Right lobe of liver (tissue), 6 donors: ENCODE data around the gene ELMO1. TPM values are rescaled to one million over a fixed set of nuclear protein-coding genes. Genes with fewer than 3 reads are reported as not detected.

Experiments
- ATAC-seq, 4 donors: fragments of 200-7000 bp; cut with Tn5 transposase; one replicate each; pipeline ENCODE4 v1.9.1; 2020; ENCODE audit warnings: mild to moderate bottlenecking in 4 of 4, moderate library complexity in 4 of 4
- DNase-seq, 3 donors: peaks; one replicate each; pipeline ENCODE4 v3.0.0-alpha.2; 2020
- H3K27ac ChIP-seq, 3 donors: fragments of 200-600 bp; one replicate each; pipeline ENCODE4 v1.8.0; 2022
- H3K27me3 ChIP-seq, 2 donors: fragments of 200-600 bp; one replicate each; pipeline ENCODE4 v1.8.0; 2022
- H3K36me3 ChIP-seq, 4 donors: fragments of 200-600 bp; sonication (generic) in 1 of 4; one replicate each; pipeline versions ENCODE4 v1.5.1 to v1.8.0; 2017 to 2022; ENCODE audit warnings: control low read depth in 1 of 4
- H3K4me1 ChIP-seq, 4 donors: fragments of 200-600 bp; sonication (generic) in 1 of 4; one replicate each; pipeline versions ENCODE4 v1.5.1 to v1.8.0; 2017 to 2022; ENCODE audit warnings: control low read depth in 1 of 4
- H3K4me3 ChIP-seq, 3 donors: fragments of 200-600 bp; one replicate each; pipeline ENCODE4 v1.8.0; 2022
- H3K9me3 ChIP-seq, 4 donors: fragments of 200-600 bp; sonication (generic) in 1 of 4; one replicate each; pipeline versions ENCODE4 v1.5.1 to v1.8.0; 2017 to 2022; ENCODE audit warnings: control low read depth in 1 of 4
- POLR2A ChIP-seq: fragments of 450-650 bp; IDR thresholded peaks from one replicate; pipeline ENCODE4 v1.6.1; 2017; ENCODE audit warnings: antibody characterized with exemption, mild to moderate bottlenecking
- WGBS: methylation state at CpG from one replicate; pipeline ENCODE4 v1.1.6; 2018; ENCODE audit warnings: low coverage, low lambda C conversion rate; ENCODE audit not compliant: insufficient coverage; ENCODE audit errors: missing lambda C conversion rate; 5-methylcytosine and 5-hydroxymethylcytosine counted together
- intact Hi-C, 2 donors: fragments of 100-400 bp; cut with DNase I; formaldehyde crosslinking; loops; one replicate each; pipeline versions ENCODE4 v1.11.2 to v1.14.1; 2022
- total RNA-seq, 6 experiments: library from RNA; depleted of rRNA in 2 of 6; stranded (reverse); fragments of >200 nt in 2 of 6; fragmentation: NEBNext Ultra II Directional in 3 of 6; extraction: Animal tissue kit (Norgen Biotek cat#: 25700) in 3 of 6; gene quantifications; one replicate each; pipeline versions ENCODE4 v1.1.0 to v1.2.4, GENCODE V29; 2016 to 2023
- TF ChIP-seq, protein P1 (sequence below), 4 donors: fragments of 200-600 bp in 3 of 4; fragments of 450-650 bp in 1 of 4; IDR thresholded peaks; one replicate each; pipeline versions ENCODE4 v1.5.1 to v1.8.0; 2016 to 2022; ENCODE audit warnings: antibody characterized with exemption in 4 of 4, mild to moderate bottlenecking in 2 of 4
- donor health status: DM: no; HTN: yes; CAD: no.
- donor health status: DM: no; HTN: no; CAD: no.
- donor health status: DM: no; HTN: no; CAD: no.
- donor health status: DM: no; HTN: yes; CAD: no.
- donor health status: DM: no; HTN: yes; CAD: no.

ELMO1 gene
- total RNA-seq, 6 experiments from 2014 or later = 18.4 to 55.4 (median 25.1) TPM

DNA sequence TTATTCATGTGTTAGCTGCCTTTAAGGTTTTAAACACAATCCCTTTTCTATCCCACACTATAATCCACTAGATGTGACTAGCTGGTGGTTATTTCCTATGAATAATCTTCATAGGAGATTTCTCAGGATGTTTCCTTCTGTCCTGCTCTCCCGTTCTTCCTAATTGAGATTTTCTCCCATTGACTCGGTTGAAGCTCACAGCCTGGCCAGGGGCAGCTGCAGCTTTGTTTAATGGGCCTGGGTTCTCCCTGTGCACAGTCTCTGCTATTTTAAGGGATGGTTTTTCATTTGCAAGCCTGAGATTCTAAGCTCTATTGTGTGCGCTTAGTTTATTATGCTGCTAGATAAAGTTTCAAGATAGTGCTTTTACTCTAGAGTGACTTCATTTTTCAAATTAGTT, 441.0 kb downstream of the ELMO1 start:
- 93% methylated on average over 3 of the region's 3 CpGs for WGBS
- intact Hi-C loops = no loop called here
- no peaks in the 10 kb centered on the region for H3K9me3 ChIP-seq
- H3K4me3 ChIP-seq = no peak overlapping the region
- ATAC-seq = no peak
- no peak overlapping the region for H3K27ac ChIP-seq
- no peaks in the 10 kb centered on the region for H3K27me3 ChIP-seq
- no peak for DNase-seq
- peaks cover 0 to 7% (median 3%) of the 10 kb centered on the region in 4 donors for H3K36me3 ChIP-seq
- peaks cover 0 to 5% (median 0%) of the 10 kb centered on the region in 4 donors for H3K4me1 ChIP-seq
- TF ChIP-seq, protein P1, sequence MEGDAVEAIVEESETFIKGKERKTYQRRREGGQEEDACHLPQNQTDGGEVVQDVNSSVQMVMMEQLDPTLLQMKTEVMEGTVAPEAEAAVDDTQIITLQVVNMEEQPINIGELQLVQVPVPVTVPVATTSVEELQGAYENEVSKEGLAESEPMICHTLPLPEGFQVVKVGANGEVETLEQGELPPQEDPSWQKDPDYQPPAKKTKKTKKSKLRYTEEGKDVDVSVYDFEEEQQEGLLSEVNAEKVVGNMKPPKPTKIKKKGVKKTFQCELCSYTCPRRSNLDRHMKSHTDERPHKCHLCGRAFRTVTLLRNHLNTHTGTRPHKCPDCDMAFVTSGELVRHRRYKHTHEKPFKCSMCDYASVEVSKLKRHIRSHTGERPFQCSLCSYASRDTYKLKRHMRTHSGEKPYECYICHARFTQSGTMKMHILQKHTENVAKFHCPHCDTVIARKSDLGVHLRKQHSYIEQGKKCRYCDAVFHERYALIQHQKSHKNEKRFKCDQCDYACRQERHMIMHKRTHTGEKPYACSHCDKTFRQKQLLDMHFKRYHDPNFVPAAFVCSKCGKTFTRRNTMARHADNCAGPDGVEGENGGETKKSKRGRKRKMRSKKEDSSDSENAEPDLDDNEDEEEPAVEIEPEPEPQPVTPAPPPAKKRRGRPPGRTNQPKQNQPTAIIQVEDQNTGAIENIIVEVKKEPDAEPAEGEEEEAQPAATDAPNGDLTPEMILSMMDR (IDR thresholded peaks at IDR 0.05) = no peak
- no peak for TF ChIP-seq POLR2A

DNA sequence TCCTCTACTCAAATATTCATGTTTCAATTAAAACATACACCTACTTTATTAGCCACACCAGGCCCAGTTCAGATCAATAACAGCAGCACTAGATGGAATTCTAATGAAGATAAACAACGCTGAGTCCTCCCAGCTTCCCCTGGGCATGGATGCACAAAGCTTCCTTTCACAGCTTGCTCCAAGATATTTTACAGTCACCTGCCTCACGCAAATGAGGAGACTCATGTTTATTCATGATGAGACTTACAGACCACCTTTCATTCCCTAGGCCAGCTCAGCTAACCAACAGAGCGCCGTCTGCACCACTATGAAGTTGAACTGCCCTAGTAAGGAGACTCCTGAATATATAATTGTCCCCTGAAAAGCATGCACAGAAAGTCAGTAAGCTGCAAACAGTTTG, 441.4 kb downstream of the ELMO1 start:
- Histone ChIP-seq H3K27me3 (no peaks in the 10 kb centered on the region), H3K4me3 (no peak overlapping the region), H3K9me3 (no peaks in the 10 kb centered on the region), H3K4me1 (peaks cover 0 to 5% (median 0%) of the 10 kb centered on the region in 4 donors), H3K36me3 (peaks cover 0 to 4% (median under 1%) of the 10 kb centered on the region in 4 donors), H3K27ac (no peak overlapping the region)
- WGBS = 76% methylated on average over 4 of the region's 4 CpGs
- DNase-seq (no peak), ATAC-seq (no peak)
- intact Hi-C loops = no loop called here
- no peak for TF ChIP-seq POLR2A
- TF ChIP-seq, protein P1 (IDR thresholded peaks at IDR 0.05) = no peak

DNA sequence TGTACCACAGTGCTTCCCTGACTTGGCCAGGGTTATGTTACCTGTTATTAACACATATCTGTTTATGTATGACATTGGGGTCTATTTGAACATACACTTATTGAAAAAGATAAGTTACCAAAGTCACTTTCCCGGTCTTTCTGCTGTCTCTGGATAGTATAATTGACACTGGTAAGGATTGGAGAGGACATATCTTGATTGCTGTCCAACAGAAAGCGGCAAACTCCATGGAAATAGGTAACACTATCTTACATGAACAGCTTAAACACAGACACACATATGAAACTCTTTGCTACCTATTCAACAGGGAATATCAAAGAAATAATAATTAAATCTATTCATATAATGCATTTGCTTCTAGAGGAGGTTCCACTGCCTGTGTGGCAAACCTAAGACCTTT, 441.9 kb downstream of the ELMO1 start:
- ATAC-seq (no peak), DNase-seq (no peak)
- Histone ChIP-seq H3K4me1 (peaks cover 0 to 5% (median 0%) of the 10 kb centered on the region in 4 donors), H3K9me3 (no peaks in the 10 kb centered on the region), H3K27me3 (no peaks in the 10 kb centered on the region), H3K36me3 (no peaks in the 10 kb centered on the region), H3K4me3 (no peak overlapping the region), H3K27ac (no peak overlapping the region)
- intact Hi-C loops = no loop called here
- WGBS = 96% methylated on average over 2 of the region's 2 CpGs
- TF ChIP-seq, protein P1 (IDR thresholded peaks at IDR 0.05) = no peak
- no peak for TF ChIP-seq POLR2A

DNA sequence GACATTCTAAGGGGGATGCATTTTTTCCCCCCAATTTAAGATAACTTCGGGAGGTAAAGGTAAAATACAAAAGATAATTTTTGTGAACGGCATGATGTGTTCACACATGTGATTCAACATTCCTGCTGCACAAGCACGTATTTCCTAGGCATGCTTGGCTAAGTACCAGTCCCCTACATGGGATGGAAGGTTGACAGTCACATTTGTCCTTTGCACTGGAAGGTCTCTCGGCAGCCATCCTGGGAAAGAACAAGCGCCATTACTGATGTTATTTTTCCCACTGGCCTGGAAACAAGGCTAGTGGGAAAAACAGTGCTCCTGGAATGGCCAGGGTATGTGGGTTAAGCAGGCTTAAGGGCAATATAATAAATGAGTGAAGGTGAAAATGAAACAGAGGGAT, 448.2 kb downstream of the ELMO1 start:
- no peaks in the 10 kb centered on the region for H3K9me3 ChIP-seq
- no peaks in the 10 kb centered on the region for H3K27me3 ChIP-seq
- H3K27ac ChIP-seq = no peak overlapping the region
- DNase-seq = no peak
- ATAC-seq = no peak
- intact Hi-C loops = no loop called here
- TF ChIP-seq POLR2A = no peak
- TF ChIP-seq, protein P1 (IDR thresholded peaks at IDR 0.05) = no peak
- H3K4me3 ChIP-seq = no peak overlapping the region
- no peaks in the 10 kb centered on the region for H3K36me3 ChIP-seq
- H3K4me1 ChIP-seq = no peaks in the 10 kb centered on the region
- 96% methylated on average over 5 of the region's 5 CpGs for WGBS
